ENCODE results near the gene ARL4A. TPM values are rescaled to one million over a fixed set of nuclear protein-coding genes. Genes with fewer than 3 reads are reported as not detected.

The ARL4A gene
- total RNA-seq, 1 experiment from 2014 or later = 39.4 TPM

GRCh38 chr7:12689451-12689850, 2.0 kb downstream of the ARL4A start:
- no peaks in the 10 kb centered on the region for H3K27me3 ChIP-seq (ENCODE audit: insufficient read depth, low read length)
- H3K27ac Mint-ChIP-seq = peak overlapping the region in 1 of 3 experiments; percentile 49; a peak in 2 of 7 replicates
- no peak overlapping the region for H3K4ac ChIP-seq (ENCODE audit: low read depth, low read length)
- H3K18ac ChIP-seq (ENCODE audit: insufficient read length, low read depth, low read length) = no peak overlapping the region
- H3K4me3 Mint-ChIP-seq = peak overlapping the region; percentile 83 to 97
- WGBS (ENCODE audit: extremely low coverage, insufficient read length, low lambda C conversion rate) = no CpG with 5 or more reads among the region's 2 CpGs
- no peak overlapping the region for H2BK15ac ChIP-seq (ENCODE audit: low read depth, low read length)
- no peak overlapping the region for H2BK20ac ChIP-seq (ENCODE audit: low read depth, low read length, poor library complexity, severe bottlenecking)
- peaks cover 6% of the 10 kb centered on the region for H3K23me2 ChIP-seq (ENCODE audit: insufficient read length, low read depth, low read length, poor library complexity, severe bottlenecking)
- no peak overlapping the region for H2AFZ ChIP-seq (ENCODE audit: low read length)
- no peaks in the 10 kb centered on the region for H4K20me1 ChIP-seq (ENCODE audit: control insufficient read depth, insufficient read depth, insufficient read length)
- no peaks in the 10 kb centered on the region for H3K27me3 Mint-ChIP-seq (ENCODE audit: low read depth)
- H3K9ac ChIP-seq (ENCODE audit: extremely low read depth, insufficient read length, low read length) = no peak overlapping the region
- DNase-seq = no peak
- no peak for TF ChIP-seq CTCF (conservative IDR thresholded peaks at IDR 0.05)
- no peak overlapping the region for H3K14ac ChIP-seq (ENCODE audit: insufficient read depth, low read length)
- H3K27ac ChIP-seq (ENCODE audit: insufficient read length, low read depth, low read length) = no peak overlapping the region
- no peak overlapping the region for H3K56ac ChIP-seq (ENCODE audit: insufficient read length, low read depth, low read length)
- no peak overlapping the region for H4K8ac ChIP-seq (replicated peaks; ENCODE audit: insufficient read length, low read depth, low read length)
- H4K5ac ChIP-seq (ENCODE audit: insufficient read length, low read depth, low read length) = no peak overlapping the region
- H3T11ph ChIP-seq (ENCODE audit: low read length) = no peak overlapping the region
- no peak overlapping the region for H3K23ac ChIP-seq (ENCODE audit: insufficient read length, low read depth, low read length)
- no peak overlapping the region for H4K91ac ChIP-seq (ENCODE audit: insufficient read length, low read depth, low read length)
- H3K36me3 Mint-ChIP-seq (ENCODE audit: insufficient read depth in 1 of 3, low read depth in 3 of 3) = peaks cover 0 to 9% (median 4%) of the 10 kb centered on the region in 3 experiments; a peak in 5 of 7 replicates
- no peak overlapping the region for H2BK120ac ChIP-seq (ENCODE audit: low read depth, low read length, poor library complexity, severe bottlenecking)
- H3K79me2 ChIP-seq (ENCODE audit: insufficient read depth, low read length) = peaks cover 15% of the 10 kb centered on the region; the same call in 1 of the 2 replicates
- no peaks in the 10 kb centered on the region; the same call in 1 of the 2 replicates for H3K4me1 ChIP-seq (ENCODE audit: insufficient read depth, low read length)
- H3K4me2 ChIP-seq (ENCODE audit: insufficient read depth, insufficient read length, low read length) = peak overlapping the region; percentile 39
- no peak overlapping the region for H2AK5ac ChIP-seq (ENCODE audit: insufficient read length, low read length)
- H2BK12ac ChIP-seq (ENCODE audit: insufficient read length, low read depth, low read length) = no peak overlapping the region
- H3K9me3 ChIP-seq (ENCODE audit: control insufficient read depth, low read depth, low read length) = no peaks in the 10 kb centered on the region
- H2BK5ac ChIP-seq (ENCODE audit: insufficient read length, low read length) = no peak overlapping the region
- H3K79me1 ChIP-seq (ENCODE audit: insufficient read depth, low read depth, low read length, poor library complexity, severe bottlenecking) = no peaks in the 10 kb centered on the region
- peaks cover 34 to 43% of the 10 kb centered on the region in 2 experiments for H3K4me1 Mint-ChIP-seq
- no peaks in the 10 kb centered on the region for H3K9me3 Mint-ChIP-seq

Data from H9 (cell line).